ENCODE measurements around the gene ABCD2. TPM values are rescaled to one million over a fixed set of nuclear protein-coding genes. Genes with fewer than 3 reads are reported as not detected.

The ABCD2 gene
- total RNA-seq, 1 donor from 2014 or later, result 0.70 TPM

DNA sequence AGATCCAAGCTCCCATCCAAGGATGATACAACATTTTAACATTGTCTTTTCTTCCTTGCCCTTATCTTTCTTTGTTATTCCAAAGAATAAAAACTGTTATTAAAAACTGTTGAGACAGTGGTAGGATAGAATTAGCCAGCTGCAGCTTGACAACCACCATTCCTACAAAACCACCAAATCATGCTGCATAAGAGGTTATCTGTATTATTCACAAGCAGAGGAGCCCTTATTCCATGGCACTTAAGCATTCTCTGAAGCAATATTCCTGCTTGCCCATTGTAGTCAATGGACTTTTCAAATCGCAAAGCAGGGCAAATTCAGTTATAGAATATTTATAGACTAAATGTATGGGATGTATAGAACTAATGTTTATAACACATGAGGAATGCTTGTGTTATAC, 3.4 kb downstream of the ABCD2 start:
- TF ChIP-seq, protein P1, sequence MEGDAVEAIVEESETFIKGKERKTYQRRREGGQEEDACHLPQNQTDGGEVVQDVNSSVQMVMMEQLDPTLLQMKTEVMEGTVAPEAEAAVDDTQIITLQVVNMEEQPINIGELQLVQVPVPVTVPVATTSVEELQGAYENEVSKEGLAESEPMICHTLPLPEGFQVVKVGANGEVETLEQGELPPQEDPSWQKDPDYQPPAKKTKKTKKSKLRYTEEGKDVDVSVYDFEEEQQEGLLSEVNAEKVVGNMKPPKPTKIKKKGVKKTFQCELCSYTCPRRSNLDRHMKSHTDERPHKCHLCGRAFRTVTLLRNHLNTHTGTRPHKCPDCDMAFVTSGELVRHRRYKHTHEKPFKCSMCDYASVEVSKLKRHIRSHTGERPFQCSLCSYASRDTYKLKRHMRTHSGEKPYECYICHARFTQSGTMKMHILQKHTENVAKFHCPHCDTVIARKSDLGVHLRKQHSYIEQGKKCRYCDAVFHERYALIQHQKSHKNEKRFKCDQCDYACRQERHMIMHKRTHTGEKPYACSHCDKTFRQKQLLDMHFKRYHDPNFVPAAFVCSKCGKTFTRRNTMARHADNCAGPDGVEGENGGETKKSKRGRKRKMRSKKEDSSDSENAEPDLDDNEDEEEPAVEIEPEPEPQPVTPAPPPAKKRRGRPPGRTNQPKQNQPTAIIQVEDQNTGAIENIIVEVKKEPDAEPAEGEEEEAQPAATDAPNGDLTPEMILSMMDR (conservative IDR thresholded peaks at IDR 0.05), result no peak
- Mint-ChIP-seq H3K27me3 (ENCODE audit: low read depth) (no peaks in the 10 kb centered on the region), H3K27ac (ENCODE audit: unreplicated experiment) (no peak overlapping the region), H3K4me3 (no peak overlapping the region), H3K4me1 (peaks cover 5% of the 10 kb centered on the region), H3K9me3 (no peaks in the 10 kb centered on the region), H3K36me3 (ENCODE audit: low read depth) (no peaks in the 10 kb centered on the region)
- no peak for DNase-seq (ENCODE audit: low read depth, low spot score)

DNA sequence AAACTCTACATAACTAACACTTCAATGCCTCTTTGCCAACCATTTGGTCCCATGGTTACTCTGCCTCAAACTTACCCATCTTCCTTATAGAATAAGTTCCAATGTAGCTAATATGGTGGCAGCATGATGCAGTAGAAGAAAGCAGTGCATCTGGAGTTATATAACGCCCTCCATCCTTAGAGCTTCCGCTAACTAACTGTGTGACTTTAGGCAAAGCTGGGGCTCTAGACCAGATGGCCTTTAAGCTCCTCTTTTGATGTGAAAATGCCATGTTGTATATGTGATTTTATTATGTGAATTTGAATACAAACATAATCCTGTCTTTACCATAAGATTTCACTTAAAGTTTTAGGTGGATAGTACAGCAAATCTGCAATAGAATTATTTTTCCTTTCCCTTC, 6.1 kb downstream of the ABCD2 start:
- H3K4me3 Mint-ChIP-seq, result no peak overlapping the region
- no peaks in the 10 kb centered on the region for H3K9me3 Mint-ChIP-seq
- TF ChIP-seq, protein P1 (conservative IDR thresholded peaks at IDR 0.05), result no peak
- no peak for DNase-seq (ENCODE audit: low read depth, low spot score)
- H3K4me1 Mint-ChIP-seq, result peaks cover 4% of the 10 kb centered on the region
- no peak overlapping the region for H3K27ac Mint-ChIP-seq (ENCODE audit: unreplicated experiment)
- no peaks in the 10 kb centered on the region for H3K27me3 Mint-ChIP-seq (ENCODE audit: low read depth)
- H3K36me3 Mint-ChIP-seq (ENCODE audit: low read depth), result no peaks in the 10 kb centered on the region

DNA sequence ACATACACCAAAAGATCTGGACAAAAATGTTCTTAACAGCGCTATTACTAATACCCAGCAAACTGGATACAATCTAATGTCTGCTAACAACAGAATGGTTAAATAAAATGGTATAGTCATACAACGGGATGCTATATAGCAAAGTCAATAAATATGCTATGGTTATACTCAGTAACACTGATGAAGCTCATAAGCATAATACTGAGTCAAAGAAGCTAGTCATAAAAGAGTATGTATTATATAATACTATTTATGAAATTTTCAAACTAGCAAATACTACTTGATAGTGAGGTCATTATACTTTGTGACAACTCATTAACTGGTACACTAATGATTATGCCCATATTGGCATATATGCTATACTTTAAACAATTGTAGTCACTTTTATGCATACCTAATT, 7.4 kb downstream of the ABCD2 start:
- TF ChIP-seq, protein P1 (conservative IDR thresholded peaks at IDR 0.05), result no peak
- Mint-ChIP-seq H3K9me3 (no peaks in the 10 kb centered on the region), H3K36me3 (ENCODE audit: low read depth) (no peaks in the 10 kb centered on the region), H3K27me3 (ENCODE audit: low read depth) (no peaks in the 10 kb centered on the region), H3K4me3 (no peak overlapping the region), H3K4me1 (no peaks in the 10 kb centered on the region), H3K27ac (ENCODE audit: unreplicated experiment) (no peak overlapping the region)
- DNase-seq (ENCODE audit: low read depth, low spot score), result no peak

DNA sequence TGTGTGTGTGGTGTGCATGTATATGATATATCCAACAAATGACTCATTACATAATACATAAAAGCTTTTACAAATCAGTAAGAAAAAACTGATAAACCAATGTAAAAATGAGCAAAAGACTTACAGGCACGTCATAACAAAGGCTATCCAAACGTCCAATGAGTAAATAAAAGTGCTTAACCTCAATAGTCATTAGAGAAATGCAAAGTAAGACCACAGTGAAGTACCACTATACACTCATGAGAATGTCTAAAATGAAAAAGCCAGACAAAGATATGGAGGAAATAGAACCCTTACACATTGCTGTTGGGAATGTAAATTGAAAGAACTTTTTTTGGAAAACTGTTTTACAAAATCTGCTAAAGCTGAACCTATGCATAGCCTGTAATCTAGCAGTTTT, 7.8 kb downstream of the ABCD2 start:
- Mint-ChIP-seq H3K4me1 (no peaks in the 10 kb centered on the region), H3K27me3 (ENCODE audit: low read depth) (no peaks in the 10 kb centered on the region), H3K27ac (ENCODE audit: unreplicated experiment) (no peak overlapping the region), H3K36me3 (ENCODE audit: low read depth) (no peaks in the 10 kb centered on the region), H3K9me3 (no peaks in the 10 kb centered on the region), H3K4me3 (no peak overlapping the region)
- TF ChIP-seq, protein P1 (conservative IDR thresholded peaks at IDR 0.05), result no peak
- no peak for DNase-seq (ENCODE audit: low read depth, low spot score)

DNA sequence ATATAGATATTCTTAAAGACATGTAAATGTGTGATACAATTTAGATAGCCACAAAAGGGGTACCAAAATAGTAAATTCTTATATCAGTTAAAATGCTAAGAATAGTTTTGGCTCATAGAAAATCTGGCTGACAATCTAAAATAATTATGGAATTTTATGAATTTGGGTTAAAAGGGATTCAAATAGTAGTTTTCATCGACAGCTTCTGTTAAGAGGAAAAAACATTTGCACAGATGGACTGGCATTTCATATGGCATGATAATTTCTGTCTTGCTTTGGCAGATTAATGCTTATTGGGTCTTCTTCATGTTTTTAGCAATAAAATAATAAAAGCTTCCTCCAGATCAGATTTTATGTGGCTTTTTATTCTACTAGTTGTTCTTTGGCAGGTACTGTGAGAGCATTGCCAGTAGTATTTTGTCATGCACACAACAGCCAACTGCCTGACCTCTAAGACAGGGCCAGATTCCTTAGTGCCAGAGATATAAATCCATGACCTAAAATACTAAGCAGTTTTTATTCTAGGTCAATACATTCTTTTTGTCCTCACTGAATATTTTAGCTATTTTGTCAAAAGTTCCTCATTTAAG, 9.1 kb downstream of the ABCD2 start:
- Mint-ChIP-seq H3K27me3 (ENCODE audit: low read depth) (no peaks in the 10 kb centered on the region), H3K4me1 (no peaks in the 10 kb centered on the region), H3K36me3 (ENCODE audit: low read depth) (no peaks in the 10 kb centered on the region), H3K4me3 (no peak overlapping the region), H3K9me3 (no peaks in the 10 kb centered on the region), H3K27ac (ENCODE audit: unreplicated experiment) (no peak overlapping the region)
- DNase-seq (ENCODE audit: low read depth, low spot score), result no peak
- TF ChIP-seq, protein P1 (conservative IDR thresholded peaks at IDR 0.05), result no peak

Measured in neural crest cell (in vitro differentiated cells).